T-helper 9 cell (primary cell): ENCODE measurements around the gene SHF.
A peak's percentile ranks its signal among the peaks of the same experiment; 100 is the strongest.

Source experiments
- DNase-seq: peaks from one replicate; pipeline ENCODE4 v3.0.0-alpha.2; 2020

SHF gene

GRCh38 chr15:45198337-45199135 is 10.8 kb upstream of the SHF start:
- peak; percentile 83 for DNase-seq

GRCh38 chr15:45197512-45197911 is 9.7 kb upstream of the SHF start:
- no peak for DNase-seq

GRCh38 chr15:45187578-45187893 is 230 bp downstream of the SHF start:
- DNase-seq = no peak

- no peak for DNase-seq
Observed at GRCh38 chr15:45186771-45187577, 792 bp downstream of the SHF start.

- no peak for DNase-seq
Observed at GRCh38 chr15:45185903-45186770, 1.6 kb downstream of the SHF start.

- no peak for DNase-seq
Observed at GRCh38 chr15:45185069-45185779, 2.5 kb downstream of the SHF start.

GRCh38 chr15:45184562-45185041 is 3.2 kb downstream of the SHF start:
- DNase-seq = no peak

- DNase-seq = no peak
Observed at GRCh38 chr15:45183511-45183910, 4.3 kb downstream of the SHF start.

- no peak for DNase-seq
Observed at GRCh38 chr15:45182996-45183395, 4.8 kb downstream of the SHF start.

GRCh38 chr15:45181491-45182285 is 6.1 kb downstream of the SHF start:
- DNase-seq = no peak

- DNase-seq = no peak
Observed at GRCh38 chr15:45180648-45181436, 6.9 kb downstream of the SHF start.

GRCh38 chr15:45180201-45180600 is 7.6 kb downstream of the SHF start:
- DNase-seq = no peak

- peak; percentile 61 for DNase-seq
Observed at GRCh38 chr15:45179221-45179985, 8.4 kb downstream of the SHF start.

- DNase-seq = no peak
Observed at GRCh38 chr15:45177285-45177684, 10.5 kb downstream of the SHF start.

GRCh38 chr15:45174577-45174976 is 13.2 kb downstream of the SHF start:
- DNase-seq = no peak

GRCh38 chr15:45174069-45174468 is 13.7 kb downstream of the SHF start:
- DNase-seq = no peak

- DNase-seq = no peak
Observed at GRCh38 chr15:45171912-45172311, 15.9 kb downstream of the SHF start.

GRCh38 chr15:45169608-45170480 is 17.9 kb downstream of the SHF start:
- DNase-seq = no peak
